ENCODE measurements around the gene SERTM1.
A peak's percentile ranks its signal among the peaks of the same experiment; 100 is the strongest.

The SERTM1 gene

DNA sequence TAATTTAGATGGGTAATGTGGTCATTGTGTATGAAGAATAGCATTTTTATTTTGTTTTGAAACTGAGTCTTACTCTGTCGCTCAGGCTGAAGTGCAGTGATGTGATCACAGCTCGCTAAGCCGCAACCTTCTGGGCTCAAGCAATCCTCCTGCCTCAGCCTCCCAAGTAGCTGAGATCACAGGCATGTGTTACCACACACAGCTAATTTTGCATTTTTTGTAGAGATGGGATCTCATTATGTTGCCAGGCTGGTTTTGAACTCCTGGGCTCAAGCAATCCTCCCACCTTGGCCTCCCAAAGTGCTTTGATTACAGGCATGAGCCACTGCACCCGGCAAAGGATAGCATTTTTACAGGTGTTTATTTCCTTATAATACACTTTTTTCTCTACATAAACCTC, 36.6 kb downstream of the SERTM1 start:
- no peak for DNase-seq

DNA sequence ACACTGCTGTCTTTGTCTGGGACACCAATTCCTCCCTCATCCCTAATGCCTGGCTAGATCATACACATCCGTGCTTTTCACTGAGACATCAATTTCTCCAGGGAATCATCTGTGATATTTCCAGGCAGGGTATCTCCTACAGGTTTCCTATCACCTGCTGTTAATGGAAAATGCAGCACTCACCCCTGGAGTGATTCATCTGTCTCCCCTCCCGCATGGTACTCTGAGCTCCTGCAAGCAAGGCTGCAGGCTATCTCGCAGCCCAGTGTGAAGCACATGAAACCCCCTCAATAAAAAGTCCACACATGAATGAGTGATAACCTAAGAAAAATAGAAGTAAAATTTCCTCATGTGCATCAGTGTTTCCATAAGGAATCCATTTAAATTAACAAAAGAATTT, 38.5 kb downstream of the SERTM1 start:
- no peak for DNase-seq

DNA sequence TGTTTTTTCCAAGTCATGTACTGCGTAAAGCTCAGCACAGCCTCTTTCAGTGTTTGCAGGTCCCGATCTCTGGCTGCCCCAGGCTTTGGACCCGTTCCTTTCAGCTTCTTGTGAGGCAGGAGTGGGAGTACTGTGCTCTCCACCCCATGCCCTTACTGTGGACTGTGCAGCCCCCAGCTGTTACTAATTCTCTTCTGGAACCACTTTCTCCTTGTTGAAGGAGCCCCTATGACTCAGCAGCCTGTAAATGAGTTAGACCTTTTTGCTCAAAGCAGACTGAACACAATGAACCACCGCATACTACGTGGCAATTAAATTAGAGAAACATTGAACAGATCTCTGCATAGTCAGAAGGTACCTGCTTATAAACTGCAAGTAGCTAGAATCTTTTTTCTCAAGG, 39.0 kb downstream of the SERTM1 start:
- DNase-seq: peak in 3 of 51 donors; percentile 2 to 21 (median 3)

DNA sequence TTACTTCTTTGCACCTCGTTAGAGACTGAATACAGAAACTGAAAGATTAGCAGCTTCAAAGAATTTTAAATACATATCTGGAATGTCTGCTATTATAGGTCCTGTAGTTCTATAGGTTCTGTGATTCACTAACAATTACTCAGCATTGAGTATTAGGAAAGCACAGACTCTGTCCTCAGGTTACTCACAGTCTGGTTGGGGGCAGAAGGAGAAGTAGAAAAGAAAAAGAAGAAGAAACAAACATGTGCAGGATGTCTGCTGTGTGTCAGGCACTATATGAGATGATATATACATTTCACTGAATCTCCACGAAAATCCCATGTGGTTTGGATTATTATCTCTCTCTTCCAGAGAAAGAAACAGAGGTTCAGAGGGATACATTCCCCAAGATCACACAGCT, 40.1 kb downstream of the SERTM1 start:
- no peak for DNase-seq

DNA sequence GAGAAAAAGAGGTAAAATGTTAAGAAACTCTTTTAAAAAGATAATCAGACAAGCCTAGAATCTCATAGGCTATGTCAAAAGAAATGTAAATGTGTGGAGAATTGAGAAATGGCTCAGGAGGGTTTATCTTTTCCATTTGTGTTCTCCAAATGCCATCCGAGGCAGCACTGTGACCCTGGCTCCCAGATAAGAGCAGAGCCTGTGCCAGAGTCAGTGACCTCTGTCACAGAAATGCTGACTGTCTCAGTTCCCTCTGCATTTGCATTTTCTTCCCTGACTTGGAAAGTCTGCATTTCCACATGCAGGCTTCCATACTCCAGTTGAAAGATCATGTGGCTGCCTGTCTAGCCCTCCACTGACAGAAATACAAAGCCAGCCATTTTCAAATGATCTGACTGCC, 42.0 kb downstream of the SERTM1 start:
- DNase-seq: no peak

DNA sequence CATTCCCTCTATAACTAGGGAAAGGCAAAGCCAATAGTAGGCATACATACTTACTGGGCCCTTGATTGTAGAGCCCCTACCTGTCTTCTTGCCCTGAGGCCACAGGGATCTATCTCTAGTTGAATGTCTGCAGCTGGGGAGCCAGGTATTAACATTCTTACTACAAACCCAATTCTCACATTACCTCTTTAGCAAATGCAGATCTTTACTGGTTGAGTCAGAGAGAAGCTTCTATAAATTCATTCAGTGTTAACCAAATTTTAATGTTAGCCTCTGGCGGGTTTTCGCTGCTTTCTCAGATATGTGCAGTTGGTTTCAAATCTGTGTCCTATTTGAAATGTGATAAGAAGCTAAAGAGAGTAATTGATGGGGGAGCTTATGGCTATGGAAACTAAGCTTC, 43.2 kb downstream of the SERTM1 start:
- DNase-seq: no peak

DNA sequence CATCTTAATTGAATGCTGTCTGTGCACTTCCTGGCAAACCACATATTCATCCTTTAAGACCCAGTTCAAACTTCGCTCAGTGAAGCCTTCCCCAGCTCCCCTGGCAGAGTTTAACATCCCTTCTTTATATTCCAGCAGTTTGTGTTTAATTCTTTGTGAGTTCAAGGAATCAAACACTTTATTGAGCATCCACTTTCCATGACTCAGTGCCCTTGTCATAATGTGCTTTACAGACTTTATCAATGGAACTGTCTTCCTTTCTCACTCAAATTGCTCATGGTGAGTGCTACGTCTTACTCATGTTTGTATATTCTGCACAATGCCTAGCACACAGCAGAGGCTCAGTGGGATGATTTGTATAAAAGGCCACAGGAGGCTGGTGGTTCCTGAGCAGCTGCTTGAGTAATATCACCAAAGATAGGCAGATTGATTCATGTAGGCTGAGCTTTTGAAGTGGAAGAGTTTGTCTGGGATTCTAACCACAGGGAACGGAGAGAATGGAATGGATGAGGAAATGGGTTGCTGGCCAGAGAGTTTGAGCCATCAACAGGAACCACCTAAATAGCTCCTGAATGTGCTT, 44.2 kb downstream of the SERTM1 start:
- no peak for DNase-seq

DNA sequence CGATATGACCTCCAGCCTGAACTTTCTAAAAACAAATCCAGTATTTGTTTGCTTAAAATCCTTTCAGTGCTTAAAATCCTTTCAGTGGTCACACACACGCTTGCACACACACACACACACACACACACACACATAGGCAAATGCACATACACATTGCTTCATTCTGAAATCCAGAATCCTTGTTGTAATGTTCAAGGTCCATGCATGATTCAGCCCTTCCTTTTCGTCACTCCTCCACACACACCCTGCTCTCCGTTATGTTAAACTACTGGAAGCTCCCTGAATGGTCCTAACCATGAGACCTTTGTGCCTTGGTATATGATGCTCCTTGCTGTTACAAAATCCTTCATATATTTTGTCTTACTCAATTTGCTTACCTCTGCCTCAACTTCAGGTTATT, 44.9 kb downstream of the SERTM1 start:
- no peak for DNase-seq

DNA sequence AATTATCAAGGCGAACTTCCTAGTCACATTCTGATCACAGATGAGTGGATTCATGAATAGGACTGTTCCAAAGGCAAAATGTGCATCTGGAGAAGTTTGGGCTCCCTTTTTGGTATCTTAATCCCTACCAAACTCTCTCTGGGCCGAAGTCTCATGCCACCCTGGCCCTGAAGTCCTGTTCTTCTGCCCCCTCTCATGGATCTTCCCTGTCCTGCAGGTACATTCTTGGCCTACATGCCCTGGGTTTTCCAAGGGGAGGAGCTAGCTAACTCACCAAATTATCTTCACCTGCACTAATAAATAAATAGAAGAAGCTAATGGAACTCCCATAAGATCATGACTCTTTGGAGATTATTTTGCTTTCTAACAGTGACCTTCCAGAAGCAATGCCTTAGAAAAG, 50.3 kb downstream of the SERTM1 start:
- no peak for DNase-seq

DNA sequence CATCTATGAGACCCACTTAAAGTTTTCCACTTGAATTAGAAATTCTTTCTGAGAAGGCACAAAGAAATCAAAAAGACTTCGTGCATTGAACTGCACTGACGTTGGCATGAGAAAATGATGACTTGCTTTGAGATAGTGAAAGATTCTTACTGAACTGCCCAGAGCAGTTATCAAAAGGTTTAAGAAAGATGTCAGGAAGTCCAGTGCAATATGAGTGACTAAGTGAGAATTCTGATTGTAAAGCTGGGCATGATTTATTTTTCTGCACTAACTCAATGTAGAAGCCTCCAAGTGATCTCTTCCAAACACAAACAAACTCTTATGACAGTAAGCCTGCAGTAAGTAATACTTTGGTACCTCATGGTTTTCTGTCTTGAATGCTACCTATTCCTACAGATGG, 52.1 kb downstream of the SERTM1 start:
- DNase-seq: no peak

DNA sequence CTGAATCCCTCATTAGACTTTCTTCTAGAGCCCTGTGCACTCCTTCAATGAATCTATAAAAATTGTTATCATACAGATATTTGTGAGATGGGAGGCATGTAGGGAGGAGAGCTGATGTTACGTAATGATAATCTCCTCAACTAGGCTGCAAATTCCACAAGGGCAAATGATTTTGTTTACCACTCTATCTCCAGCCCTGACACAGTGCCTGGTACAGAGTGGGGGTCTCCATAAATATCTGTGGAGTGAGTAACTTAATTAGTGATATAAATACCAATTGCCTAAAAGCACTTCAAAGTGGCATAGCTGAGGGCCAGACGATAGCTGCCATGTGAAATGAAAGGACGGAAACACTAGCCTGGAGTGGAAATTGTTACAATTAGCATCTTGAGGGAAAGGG, 54.2 kb downstream of the SERTM1 start:
- DNase-seq: no peak

DNA sequence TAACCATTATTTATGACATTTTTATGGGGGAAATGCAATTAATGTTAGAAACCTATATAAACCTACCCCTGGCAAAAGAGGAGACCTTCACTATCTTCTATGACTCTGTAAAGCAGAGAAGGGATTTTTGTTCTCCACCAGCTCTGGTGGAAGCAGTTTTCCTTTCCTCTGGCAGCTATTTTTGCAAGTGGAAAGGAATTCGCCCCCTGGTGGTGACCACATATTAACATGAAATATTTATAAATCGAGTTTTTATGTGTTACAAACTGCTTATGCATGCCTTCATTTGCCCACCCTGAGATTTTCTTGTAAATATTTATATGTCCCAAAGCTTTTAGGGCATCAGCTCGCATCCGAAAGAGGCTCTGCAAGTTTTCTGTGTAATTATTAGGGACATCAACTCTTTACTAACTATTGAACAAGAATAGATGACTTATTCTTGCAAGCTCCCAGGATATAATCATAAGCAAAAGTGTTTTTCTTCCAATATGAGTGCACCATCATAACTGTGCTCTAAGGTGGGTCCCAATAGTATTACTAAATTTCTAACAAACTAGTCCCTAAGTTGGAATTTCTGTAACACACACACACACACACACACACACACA, 62.4 kb downstream of the SERTM1 start:
- peak in 28 of 51 donors; percentile 1 to 65 (median 14) for DNase-seq

DNA sequence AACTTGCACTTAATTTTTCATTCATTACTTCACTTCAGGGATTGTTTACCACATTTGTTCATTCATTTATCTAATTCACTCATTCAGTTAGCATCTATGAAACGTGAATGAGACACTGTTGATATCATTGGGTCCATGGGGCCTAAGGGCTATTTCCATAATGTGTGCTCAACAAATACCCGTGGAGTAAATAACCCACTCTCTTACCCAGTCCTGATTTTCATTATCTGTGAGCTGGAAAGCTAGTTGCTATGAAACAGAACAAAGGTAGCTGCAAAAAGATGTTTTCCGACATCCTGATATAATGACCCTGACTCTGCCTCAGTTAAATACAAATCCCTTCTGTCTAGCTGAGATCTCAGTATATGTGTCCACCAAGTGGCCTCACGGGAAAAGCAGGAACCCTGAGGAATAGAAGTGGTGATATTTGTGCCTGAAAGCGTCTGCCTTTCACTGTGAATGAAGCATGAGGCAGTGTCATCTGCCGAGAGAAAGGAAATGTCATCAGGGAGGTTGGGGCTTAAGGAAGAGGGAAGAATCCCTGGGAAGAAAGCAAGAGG, 63.8 kb downstream of the SERTM1 start:
- peak in 2 of 51 donors; percentile 5 for DNase-seq

DNA sequence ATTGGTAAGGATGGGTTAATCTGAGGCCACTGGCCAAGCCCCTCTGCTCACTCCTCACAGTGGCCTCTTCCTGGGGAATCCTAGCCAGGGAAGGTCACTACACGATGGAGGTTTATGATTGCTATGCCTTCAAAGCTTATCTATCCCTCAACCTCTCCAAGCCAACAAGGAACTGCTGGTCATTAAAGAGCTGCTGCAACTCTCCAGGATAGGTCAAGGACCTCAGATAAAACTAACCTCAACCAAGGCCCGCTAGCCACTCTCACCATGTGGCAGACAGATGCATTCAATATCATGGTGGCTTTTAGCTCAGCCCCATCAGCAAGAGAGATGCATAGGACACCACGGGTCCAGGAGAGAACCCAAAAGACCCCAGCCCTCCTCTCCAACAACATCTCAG, 71.6 kb downstream of the SERTM1 start:
- no peak for DNase-seq

DNA sequence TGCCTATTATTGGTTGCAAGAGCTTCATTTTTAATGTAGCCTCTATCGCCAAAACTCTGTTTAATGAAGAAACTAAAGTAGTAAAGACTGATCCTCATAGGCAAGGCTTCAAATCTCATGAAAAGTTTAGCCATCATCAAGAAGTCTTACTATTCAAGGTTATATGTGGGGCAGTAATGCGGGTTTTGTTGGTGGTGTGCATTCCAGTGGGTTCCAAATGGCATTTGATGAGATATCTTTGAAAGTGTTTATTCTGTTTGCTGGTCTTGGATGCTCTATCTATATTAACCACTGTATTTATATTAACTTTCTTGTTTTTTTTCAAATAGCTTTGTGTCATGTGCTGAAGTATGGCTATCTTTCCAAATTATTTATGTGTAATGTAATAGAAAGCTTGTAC, 72.2 kb downstream of the SERTM1 start:
- no peak for DNase-seq
